PFSK-1 (cell line): Measurements from ENCODE around the gene NDUFA5.

ENCODE experiments used
- SIN3A ChIP-seq: IDR thresholded peaks from 2 replicates; pipeline ENCODE4 v1.6.1; 2012; ENCODE audit warnings: mild to moderate bottlenecking, low read length, moderate library complexity, borderline replicate concordance; ENCODE audit not compliant: insufficient read depth
- TAF1 ChIP-seq: IDR thresholded peaks from 2 replicates; pipeline ENCODE4 v1.6.1; 2012; ENCODE audit warnings: low read length, control low read depth, borderline replicate concordance; ENCODE audit not compliant: insufficient read depth

DNA sequence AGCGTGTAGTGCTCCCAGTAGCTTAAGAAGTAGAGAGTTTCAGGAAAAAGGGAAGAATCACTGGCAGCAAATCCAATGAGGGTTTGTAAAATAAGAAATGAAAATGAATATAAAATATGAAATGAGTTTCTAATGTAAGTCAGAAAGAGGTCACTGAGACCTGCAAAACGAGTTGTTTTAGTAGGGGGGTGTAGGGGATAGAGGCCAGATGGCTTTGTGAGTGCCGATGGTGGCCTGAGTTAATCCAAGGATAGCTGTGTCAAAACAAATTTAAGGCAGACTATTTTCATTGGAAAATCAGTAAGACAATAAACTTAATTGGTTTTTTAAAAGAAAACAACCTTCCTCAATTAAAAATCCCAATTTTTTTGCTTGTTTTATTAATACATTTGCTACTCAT is 43.3 kb upstream of the NDUFA5 start:
- no peak for TF ChIP-seq TAF1
- TF ChIP-seq SIN3A, result no peak
